ENCODE results near the gene EDEM1. TPM values are rescaled to one million over a fixed set of nuclear protein-coding genes. Genes with fewer than 3 reads are reported as not detected.

EDEM1 gene
- polyA plus RNA-seq (2013) = 44.8 and 49.1 TPM in 2 replicates

GRCh38 chr3:5187156-5187919 is at the start of gene EDEM1:
EDEM1 (plus strand) TSS chr3:5187707; CDS start chr3:5187806, 99 bp downstream.
- Histone ChIP-seq H2BK120ac (ENCODE audit: insufficient read depth, low read length, poor library complexity) (peak within 1 kb of the TSS; percentile 73), H3K4me3 (ENCODE audit: low read depth, low read length) (peak within 1 kb of the TSS; percentile 95), H3K23ac (ENCODE audit: low read length) (no peak within 1 kb of the TSS), H4K12ac (ENCODE audit: low read depth, low read length) (peak within 1 kb of the TSS; percentile 3), H2AFZ (ENCODE audit: insufficient read depth, low read length, poor library complexity) (peak within 1 kb of the TSS; percentile 33), H2BK12ac (ENCODE audit: low read length) (peak within 1 kb of the TSS; percentile 16), H3K14ac (ENCODE audit: low read length) (peak within 1 kb of the TSS; percentile 72), H3K27me3 (ENCODE audit: insufficient read depth, low read length) (no peaks in the 10 kb centered on the region), H3K27ac (ENCODE audit: low read depth, low read length) (peak within 1 kb of the TSS; percentile 83), H3K4me1 (ENCODE audit: control insufficient read depth in 1 of 2, insufficient read depth in 2 of 2, low read length in 2 of 2) (peaks cover 3 to 7% of the 10 kb centered on the region in 2 experiments), H3K9me3 (ENCODE audit: insufficient read depth, low read depth, low read length) (no peaks in the 10 kb centered on the region), H3K79me1 (ENCODE audit: low read length) (peaks cover 12% of the 10 kb centered on the region), H3K18ac (ENCODE audit: low read length) (peak within 1 kb of the TSS; percentile 85), H3K4ac (ENCODE audit: low read depth, low read length) (peak within 1 kb of the TSS; percentile 87), H3K4me2 (ENCODE audit: low read length) (peak within 1 kb of the TSS; percentile 87), H4K8ac (ENCODE audit: low read depth, low read length) (peak within 1 kb of the TSS; percentile 71), H3K79me2 (ENCODE audit: control insufficient read depth, insufficient read depth, low read length, poor library complexity) (peaks cover 20% of the 10 kb centered on the region), H3K9ac (ENCODE audit: low read length) (peak within 1 kb of the TSS; percentile 92), H2BK5ac (ENCODE audit: low read depth, low read length, poor library complexity) (peak within 1 kb of the TSS; percentile 89), H3K36me3 (ENCODE audit: control insufficient read depth in 1 of 2, insufficient read depth in 2 of 2, low read length in 2 of 2) (peaks cover 0 to 5% of the 10 kb centered on the region in 2 experiments), H2AK5ac (ENCODE audit: low read length) (peak within 1 kb of the TSS; percentile 61), H4K91ac (ENCODE audit: low read depth, low read length) (peak within 1 kb of the TSS; percentile 85)
- no CpG with 5 or more reads among the region's 78 CpGs for WGBS (ENCODE audit: extremely low coverage, insufficient coverage, insufficient read length)
- peak; percentile 94 to 98 for DNase-seq

GRCh38 chr3:5138214-5138981 is 49.1 kb upstream of the EDEM1 start:
- no peak overlapping the region for H3K4ac ChIP-seq (ENCODE audit: low read depth, low read length)
- H4K12ac ChIP-seq (ENCODE audit: low read depth, low read length) = no peak overlapping the region
- no peak overlapping the region for H3K4me2 ChIP-seq (ENCODE audit: low read length)
- H2BK12ac ChIP-seq (ENCODE audit: low read length) = no peak overlapping the region
- no peak overlapping the region for H3K4me3 ChIP-seq (ENCODE audit: low read depth, low read length)
- no peak overlapping the region for H3K9ac ChIP-seq (ENCODE audit: low read length)
- H3K79me2 ChIP-seq (ENCODE audit: control insufficient read depth, insufficient read depth, low read length, poor library complexity) = peaks cover 8% of the 10 kb centered on the region
- no peak overlapping the region for H4K8ac ChIP-seq (ENCODE audit: low read depth, low read length)
- no peak overlapping the region for H3K23ac ChIP-seq (ENCODE audit: low read length)
- H2AFZ ChIP-seq (ENCODE audit: insufficient read depth, low read length, poor library complexity) = no peak overlapping the region
- no peak for DNase-seq
- no peak overlapping the region for H4K91ac ChIP-seq (ENCODE audit: low read depth, low read length)
- peaks cover 3 to 11% of the 10 kb centered on the region in 2 experiments for H3K36me3 ChIP-seq (ENCODE audit: control insufficient read depth in 1 of 2, insufficient read depth in 2 of 2, low read length in 2 of 2)
- no peak overlapping the region for H2BK5ac ChIP-seq (ENCODE audit: low read depth, low read length, poor library complexity)
- no peak overlapping the region for H3K27ac ChIP-seq (ENCODE audit: low read depth, low read length)
- H3K9me3 ChIP-seq (ENCODE audit: insufficient read depth, low read depth, low read length) = peaks cover 2% of the 10 kb centered on the region
- H2BK120ac ChIP-seq (ENCODE audit: insufficient read depth, low read length, poor library complexity) = no peak overlapping the region
- H3K4me1 ChIP-seq (ENCODE audit: control insufficient read depth in 1 of 2, insufficient read depth in 2 of 2, low read length in 2 of 2) = peaks cover 0 to 7% of the 10 kb centered on the region in 2 experiments
- no peak overlapping the region for H3K14ac ChIP-seq (ENCODE audit: low read length)
- no CpG with 5 or more reads among the region's 5 CpGs for WGBS (ENCODE audit: extremely low coverage, insufficient coverage, insufficient read length)
- no peaks in the 10 kb centered on the region for H3K27me3 ChIP-seq (ENCODE audit: insufficient read depth, low read length)
- H2AK5ac ChIP-seq (ENCODE audit: low read length) = no peak overlapping the region
- H3K79me1 ChIP-seq (ENCODE audit: low read length) = no peaks in the 10 kb centered on the region
- no peak overlapping the region for H3K18ac ChIP-seq (ENCODE audit: low read length)

GRCh38 chr3:5140230-5140621 is 47.3 kb upstream of the EDEM1 start:
- Histone ChIP-seq H3K27me3 (ENCODE audit: insufficient read depth, low read length) (no peaks in the 10 kb centered on the region), H3K9ac (ENCODE audit: low read length) (no peak overlapping the region), H3K4me2 (ENCODE audit: low read length) (no peak overlapping the region), H3K4me1 (ENCODE audit: control insufficient read depth in 1 of 2, insufficient read depth in 2 of 2, low read length in 2 of 2) (peaks cover 0 to 9% of the 10 kb centered on the region in 2 experiments), H3K79me1 (ENCODE audit: low read length) (no peaks in the 10 kb centered on the region), H3K79me2 (ENCODE audit: control insufficient read depth, insufficient read depth, low read length, poor library complexity) (peaks cover 7% of the 10 kb centered on the region), H2BK12ac (ENCODE audit: low read length) (no peak overlapping the region), H2AFZ (ENCODE audit: insufficient read depth, low read length, poor library complexity) (no peak overlapping the region), H2BK120ac (ENCODE audit: insufficient read depth, low read length, poor library complexity) (no peak overlapping the region), H3K4ac (ENCODE audit: low read depth, low read length) (no peak overlapping the region), H3K4me3 (ENCODE audit: low read depth, low read length) (no peak overlapping the region), H3K9me3 (ENCODE audit: insufficient read depth, low read depth, low read length) (peaks cover 4% of the 10 kb centered on the region), H4K8ac (ENCODE audit: low read depth, low read length) (no peak overlapping the region), H4K12ac (ENCODE audit: low read depth, low read length) (no peak overlapping the region), H3K23ac (ENCODE audit: low read length) (no peak overlapping the region), H3K14ac (ENCODE audit: low read length) (no peak overlapping the region), H3K18ac (ENCODE audit: low read length) (no peak overlapping the region), H2BK5ac (ENCODE audit: low read depth, low read length, poor library complexity) (no peak overlapping the region), H3K27ac (ENCODE audit: low read depth, low read length) (no peak overlapping the region), H3K36me3 (ENCODE audit: control insufficient read depth in 1 of 2, insufficient read depth in 2 of 2, low read length in 2 of 2) (peaks cover 4 to 12% of the 10 kb centered on the region in 2 experiments), H2AK5ac (ENCODE audit: low read length) (no peak overlapping the region), H4K91ac (ENCODE audit: low read depth, low read length) (no peak overlapping the region)
- DNase-seq = peak in 1 of 2 donors; percentile 35
- no CpG with 5 or more reads among the region's 4 CpGs for whole genome bisulfite sequencing (ENCODE audit: extremely low coverage, insufficient coverage, insufficient read length)

- Histone ChIP-seq H3K4ac (ENCODE audit: low read depth, low read length) (peak overlapping the region; percentile 84), H3K14ac (ENCODE audit: low read length) (no peak overlapping the region), H3K4me1 (ENCODE audit: control insufficient read depth in 1 of 2, insufficient read depth in 2 of 2, low read length in 2 of 2) (peaks cover 0 to 11% of the 10 kb centered on the region in 2 experiments), H2AFZ (ENCODE audit: insufficient read depth, low read length, poor library complexity) (no peak overlapping the region), H3K9me3 (ENCODE audit: insufficient read depth, low read depth, low read length) (peaks cover 4% of the 10 kb centered on the region), H3K36me3 (ENCODE audit: control insufficient read depth in 1 of 2, insufficient read depth in 2 of 2, low read length in 2 of 2) (peaks cover 4 to 12% of the 10 kb centered on the region in 2 experiments), H3K18ac (ENCODE audit: low read length) (no peak overlapping the region), H4K8ac (ENCODE audit: low read depth, low read length) (no peak overlapping the region), H2BK120ac (ENCODE audit: insufficient read depth, low read length, poor library complexity) (no peak overlapping the region), H2AK5ac (ENCODE audit: low read length) (no peak overlapping the region), H2BK12ac (ENCODE audit: low read length) (no peak overlapping the region), H3K23ac (ENCODE audit: low read length) (no peak overlapping the region), H3K27me3 (ENCODE audit: insufficient read depth, low read length) (no peaks in the 10 kb centered on the region), H3K79me2 (ENCODE audit: control insufficient read depth, insufficient read depth, low read length, poor library complexity) (peaks cover 7% of the 10 kb centered on the region), H4K91ac (ENCODE audit: low read depth, low read length) (no peak overlapping the region), H3K4me3 (ENCODE audit: low read depth, low read length) (no peak overlapping the region), H3K4me2 (ENCODE audit: low read length) (no peak overlapping the region), H2BK5ac (ENCODE audit: low read depth, low read length, poor library complexity) (no peak overlapping the region), H3K79me1 (ENCODE audit: low read length) (no peaks in the 10 kb centered on the region), H3K27ac (ENCODE audit: low read depth, low read length) (no peak overlapping the region), H4K12ac (ENCODE audit: low read depth, low read length) (no peak overlapping the region), H3K9ac (ENCODE audit: low read length) (no peak overlapping the region)
- DNase-seq = no peak
- WGBS (ENCODE audit: extremely low coverage, insufficient coverage, insufficient read length) = no CpG with 5 or more reads among the region's 6 CpGs
Measured at GRCh38 chr3:5140839-5141238, 46.7 kb upstream of the EDEM1 start.

All from trophoblast cell (in vitro differentiated cells and primary cell).